AG20443 (cell line): Measurements from ENCODE around the gene CLEC18B.
"Not testable (repeated sequence)": the region's sequence is repeated elsewhere in the genome, so short reads cannot be mapped to it uniquely, and the experiment has no call there.

ENCODE experiments used
- DNase-seq: peaks from one replicate; pipeline ENCODE4 v3.0.0; 2012; ENCODE audit warnings: low spot score, mixed read lengths

CLEC18B gene

DNA sequence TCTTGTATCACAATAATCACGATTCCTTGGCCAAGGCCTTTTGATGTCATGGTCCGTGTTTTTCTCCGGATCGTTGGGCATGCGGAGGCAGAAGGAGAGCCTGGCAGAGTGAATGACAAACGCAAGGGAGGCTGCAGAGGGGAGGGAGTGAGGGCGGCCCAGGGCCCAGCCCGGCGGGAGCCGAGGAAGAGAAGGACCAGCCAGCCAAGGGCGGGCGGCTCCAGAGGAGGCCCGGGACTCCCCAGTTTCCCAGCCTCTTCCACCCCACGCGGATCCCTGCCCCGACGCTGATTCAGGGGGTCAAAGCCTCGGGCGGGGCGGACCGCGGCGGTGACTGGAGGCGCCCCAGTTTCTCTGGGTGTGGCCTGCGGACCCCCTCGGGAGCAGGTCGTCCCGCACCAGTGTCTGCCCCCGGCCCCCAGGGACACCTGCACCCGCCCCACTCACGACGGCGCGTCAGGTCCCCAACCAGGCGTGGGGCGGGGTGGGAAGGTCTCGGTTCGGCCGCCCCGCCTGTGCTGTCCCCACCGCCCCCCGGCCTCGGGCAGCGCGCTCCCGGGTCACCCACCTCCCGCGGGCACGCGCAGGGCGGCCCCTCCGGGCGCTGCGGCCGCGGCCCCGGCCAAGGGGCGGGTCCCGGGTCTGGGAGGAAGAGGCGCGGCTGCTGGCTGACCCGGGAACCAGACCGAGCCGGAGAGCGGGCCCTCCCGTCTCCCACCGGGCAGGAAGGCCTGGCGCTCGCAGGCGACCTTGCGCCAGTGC is 14.5 kb downstream of the CLEC18B start:
- DNase-seq, result not testable (repeated sequence)

DNA sequence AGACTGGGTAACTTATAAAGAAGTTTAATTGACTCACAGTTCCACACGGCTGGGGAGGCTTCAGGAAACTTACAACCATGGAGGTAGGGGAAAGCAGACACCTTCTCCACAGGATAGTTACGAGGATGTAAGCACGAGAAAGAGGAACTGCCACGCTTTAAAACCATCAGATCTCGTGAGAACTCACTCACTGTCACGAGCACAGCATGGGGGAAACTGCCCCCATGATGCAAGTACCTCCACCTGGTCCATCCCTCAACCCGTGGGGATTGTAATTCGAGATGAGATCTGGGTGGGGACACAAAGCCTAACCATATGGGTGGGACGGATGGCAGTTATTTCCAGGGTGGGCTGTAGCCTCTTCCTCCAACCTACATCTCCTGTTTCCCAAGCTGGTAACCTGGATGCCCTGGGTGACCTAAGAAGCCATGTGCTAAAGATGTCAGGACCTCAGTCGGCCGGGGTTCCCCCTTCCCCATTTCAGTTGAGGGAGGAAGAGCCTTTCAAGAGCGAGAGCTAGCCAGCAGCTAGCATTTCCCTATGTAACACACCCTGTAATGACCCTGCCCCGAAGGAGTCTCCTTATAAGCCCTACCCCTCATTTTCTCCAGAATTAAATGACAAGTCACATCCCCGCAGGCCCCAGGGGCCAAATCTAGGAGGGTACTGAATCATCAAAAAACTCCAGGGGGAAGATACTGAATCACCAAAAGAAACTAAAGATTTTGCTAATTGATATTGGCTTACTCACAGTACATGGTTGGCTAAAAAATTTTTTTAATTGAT is 16.9 kb downstream of the CLEC18B start:
- not testable (repeated sequence) for DNase-seq

DNA sequence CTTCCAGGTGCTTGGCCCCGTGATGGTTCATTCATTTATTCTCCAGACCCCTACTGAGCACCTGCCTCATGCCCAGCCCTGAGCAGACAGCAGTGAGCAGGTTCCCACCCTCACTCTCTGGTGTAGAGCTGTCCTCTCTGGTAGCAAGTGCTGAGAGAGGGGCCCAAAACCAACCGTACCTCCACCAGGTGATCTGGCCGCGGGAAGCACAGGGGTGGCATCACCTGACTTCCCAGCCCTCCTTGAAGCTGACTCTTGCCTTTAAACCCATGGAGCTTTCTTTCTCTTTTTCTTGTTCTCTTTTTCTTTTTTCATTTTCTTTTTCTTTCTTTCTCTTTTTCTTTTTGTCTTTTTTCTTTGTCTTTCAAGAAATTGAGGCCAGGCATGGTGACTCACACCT is 21.0 kb downstream of the CLEC18B start:
- not testable (repeated sequence) for DNase-seq

DNA sequence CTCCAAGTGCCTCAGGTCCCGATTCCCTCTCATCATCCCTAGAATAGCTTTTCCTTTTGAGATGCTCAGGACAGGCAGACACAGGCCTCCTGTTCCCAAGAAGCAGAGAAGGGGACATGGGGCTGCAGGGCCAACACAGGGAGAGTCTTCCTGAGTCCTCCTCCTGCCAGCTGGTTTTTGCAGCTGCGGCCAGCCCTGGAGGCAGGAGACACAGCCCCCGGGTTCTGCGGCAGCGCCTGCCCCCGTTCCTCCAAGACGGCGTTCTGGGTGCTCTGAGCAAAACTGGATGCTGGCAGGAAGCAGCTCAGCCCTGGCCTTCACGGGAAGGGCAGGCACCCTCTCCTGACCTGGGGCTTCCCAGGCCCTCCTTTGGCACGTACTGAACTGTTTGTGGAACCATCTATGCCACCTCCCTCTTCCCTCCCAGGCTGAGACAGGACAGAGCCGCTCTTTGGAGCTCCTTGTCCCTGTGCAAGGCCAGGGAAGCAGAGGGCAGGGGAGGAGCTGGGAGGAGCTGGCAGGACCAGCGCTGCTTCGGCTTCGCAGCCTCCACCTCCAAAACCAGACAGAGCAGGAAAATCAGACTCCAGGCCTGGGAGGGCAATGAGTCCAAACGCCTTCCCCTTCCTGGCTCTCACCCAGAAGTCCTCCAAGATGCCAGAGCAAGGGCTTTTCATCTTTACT is 22.9 kb downstream of the CLEC18B start:
- not testable (repeated sequence) for DNase-seq

DNA sequence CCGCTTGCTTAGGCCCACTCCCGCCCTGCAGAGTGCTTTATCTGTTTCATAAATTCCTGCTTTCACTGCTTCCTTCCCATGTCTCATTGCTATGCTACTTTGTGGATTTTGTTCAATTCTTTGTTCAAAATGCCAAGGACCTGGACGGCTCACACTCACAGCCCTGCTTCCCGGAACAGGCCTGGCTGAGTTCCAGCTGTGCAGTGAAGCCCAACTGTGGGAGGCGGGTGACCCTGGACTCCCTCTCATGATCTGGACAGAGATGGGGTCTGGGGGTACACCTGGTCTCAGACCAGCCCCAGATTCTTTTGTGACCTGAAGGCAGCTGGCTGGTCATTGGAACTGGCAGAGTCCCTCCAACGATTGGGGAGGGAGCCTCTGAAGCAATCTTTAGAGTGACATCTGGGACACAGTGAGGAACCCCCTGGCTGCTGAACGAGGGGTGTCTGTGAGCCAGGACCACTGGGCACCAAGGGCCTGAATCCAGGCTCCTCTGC is 24.7 kb downstream of the CLEC18B start:
- DNase-seq, result not testable (repeated sequence)

DNA sequence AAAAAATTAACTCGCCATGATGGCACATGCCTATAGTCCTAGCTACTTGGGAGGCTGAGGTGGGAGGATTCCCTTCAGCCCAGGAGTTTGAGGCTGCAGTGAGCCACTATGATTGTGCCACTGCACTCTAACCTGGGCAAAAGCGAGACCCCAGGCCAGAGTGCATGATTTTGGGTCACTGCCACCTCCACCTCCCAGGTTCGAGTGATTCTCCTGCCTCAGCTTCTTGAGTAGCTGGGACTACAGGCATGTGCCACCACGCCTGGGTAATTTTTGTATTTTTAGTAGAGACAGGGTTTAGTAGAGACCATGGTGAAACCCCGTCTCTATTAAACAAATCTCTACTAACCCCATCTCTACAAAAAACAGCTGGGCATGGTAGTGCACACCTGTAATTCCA is 26.7 kb downstream of the CLEC18B start:
- not testable (repeated sequence) for DNase-seq

DNA sequence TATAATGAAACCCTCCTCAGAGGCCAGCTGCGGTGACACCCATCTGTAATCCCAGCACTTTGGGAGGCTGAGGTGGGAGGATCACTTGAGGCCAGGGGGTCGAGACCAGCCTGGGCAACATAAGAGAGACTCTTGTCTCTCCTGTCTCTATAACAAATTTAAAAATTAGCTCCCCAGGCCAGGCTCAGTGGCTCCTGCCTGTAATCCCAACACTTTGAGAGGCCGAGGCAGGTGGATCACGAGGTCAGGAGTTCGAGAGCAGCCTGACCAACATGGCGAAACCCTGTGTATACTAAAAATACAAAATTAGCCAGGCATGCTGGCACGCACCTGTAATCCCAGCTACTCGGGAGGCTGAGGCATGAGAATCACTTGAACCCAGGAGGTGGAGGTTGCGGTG is 27.1 kb downstream of the CLEC18B start:
- DNase-seq, result not testable (repeated sequence)

DNA sequence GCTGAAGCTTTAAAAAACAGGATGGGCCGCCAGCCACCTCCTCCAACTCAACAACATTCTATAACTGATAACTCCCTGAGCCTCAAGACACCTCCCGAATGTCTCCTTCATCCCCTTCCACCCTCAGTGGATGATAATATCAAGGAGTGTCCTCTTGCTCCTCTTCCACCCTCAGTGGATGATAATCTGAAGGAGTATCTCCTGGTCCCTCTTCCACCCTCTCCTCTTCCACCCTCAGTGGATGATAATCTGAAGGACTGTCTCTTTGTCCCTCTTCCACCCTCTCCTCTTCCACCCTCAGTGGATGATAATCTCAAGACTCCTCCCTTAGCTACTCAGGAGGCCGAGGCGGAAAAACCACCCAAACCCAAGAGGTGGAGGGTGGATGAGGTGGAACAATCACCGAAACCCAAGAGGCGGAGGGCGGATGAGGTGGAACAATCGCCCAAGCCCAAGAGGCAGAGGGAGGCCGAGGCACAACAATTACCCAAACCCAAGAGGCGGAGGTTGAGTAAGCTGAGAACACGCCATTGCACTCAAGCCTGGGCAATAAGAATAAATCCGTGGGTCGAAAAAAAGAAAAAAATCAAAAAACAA is 29.7 kb downstream of the CLEC18B start:
- DNase-seq, result not testable (repeated sequence)

DNA sequence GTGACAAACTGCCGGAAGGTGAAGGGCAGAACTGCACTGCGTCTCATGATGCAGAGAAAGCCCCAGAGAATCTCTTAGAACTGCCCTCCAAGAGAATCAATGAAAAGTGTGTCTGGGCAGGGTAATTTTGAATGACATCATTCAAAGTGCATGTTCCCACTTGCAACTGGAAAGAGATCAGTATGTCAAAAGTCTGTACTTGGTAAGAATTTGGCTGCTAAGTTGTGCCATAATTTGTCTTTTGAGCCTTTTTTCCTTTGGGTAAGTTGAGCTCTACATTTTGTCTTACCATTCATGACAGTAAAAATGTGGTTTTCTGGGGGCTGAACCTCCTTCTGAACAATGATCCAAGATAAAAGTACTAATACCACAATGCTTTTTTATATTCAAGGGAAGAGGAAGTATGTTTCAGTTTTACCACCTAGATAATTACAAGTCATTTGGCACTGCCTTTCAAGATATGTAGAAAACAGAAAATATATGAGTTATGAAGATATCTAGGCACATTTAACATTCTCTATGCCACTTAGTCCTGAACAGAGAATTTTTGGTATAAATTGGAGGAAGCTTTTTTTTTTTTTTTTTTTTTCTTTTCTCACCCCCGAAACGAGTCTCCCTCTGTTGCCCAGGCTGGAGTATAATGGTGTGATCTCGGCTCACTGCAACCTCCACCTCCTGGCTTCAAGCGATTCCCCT is 38.8 kb downstream of the CLEC18B start:
- DNase-seq, result not testable (repeated sequence)

DNA sequence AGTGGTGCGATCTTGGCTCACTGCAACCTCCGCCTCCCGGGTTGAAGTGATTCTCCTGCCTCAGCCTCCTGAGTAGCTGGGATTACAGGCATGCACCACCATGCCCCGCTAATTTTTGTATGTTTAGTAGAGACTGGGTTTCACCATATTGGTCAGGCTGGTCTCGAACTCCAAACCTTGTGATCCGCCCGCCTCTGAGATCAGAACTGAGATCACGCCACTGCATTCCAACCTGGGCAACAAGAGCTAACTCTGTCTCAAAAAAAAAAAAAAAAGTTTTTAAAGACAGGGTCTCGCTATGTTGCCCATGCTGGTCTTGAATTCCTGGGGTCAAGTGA is 47.5 kb downstream of the CLEC18B start:
- not testable (repeated sequence) for DNase-seq

DNA sequence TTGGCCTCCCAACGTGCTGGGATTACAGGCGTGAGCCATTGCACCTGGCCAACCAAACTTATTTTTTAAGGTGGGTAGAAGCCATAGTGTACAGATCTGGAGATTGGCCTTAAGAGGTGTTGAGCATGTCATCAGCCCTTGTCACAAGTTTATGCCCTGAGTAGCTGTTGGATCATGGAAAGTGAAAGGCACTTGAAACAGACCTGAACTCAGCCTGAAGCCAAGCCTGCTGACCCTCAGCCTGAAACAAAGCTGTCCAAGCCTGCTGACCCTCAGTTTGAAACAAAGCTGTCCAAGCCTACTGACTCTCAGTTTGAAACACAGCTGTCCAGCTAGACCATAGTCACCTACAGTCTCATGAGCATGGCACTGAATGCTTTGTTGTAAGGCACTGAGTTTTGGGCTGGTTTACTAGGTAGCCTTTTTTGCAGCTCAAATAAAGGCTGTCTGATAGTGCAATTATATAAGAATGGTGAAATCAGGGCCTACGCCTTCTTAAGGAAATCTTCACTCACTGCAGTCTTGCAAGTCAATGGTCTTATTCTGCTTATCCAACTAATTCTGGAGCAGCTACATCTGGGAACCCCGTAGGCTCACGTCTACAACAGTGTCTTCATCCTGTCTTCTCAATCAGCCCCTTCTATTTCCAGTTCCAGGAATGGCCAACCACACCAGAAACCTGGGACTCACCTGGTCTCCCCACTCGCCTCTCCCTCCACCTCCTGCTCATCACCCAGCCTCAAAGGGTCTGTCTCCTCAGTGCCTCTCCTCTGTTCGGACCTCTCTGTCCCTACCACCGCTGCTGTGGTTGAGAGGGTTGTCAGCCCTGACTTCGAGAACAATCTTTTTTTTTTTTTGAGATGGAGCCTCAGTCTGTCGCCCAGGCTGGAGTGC is 48.1 kb downstream of the CLEC18B start:
- DNase-seq, result peak; percentile 5

DNA sequence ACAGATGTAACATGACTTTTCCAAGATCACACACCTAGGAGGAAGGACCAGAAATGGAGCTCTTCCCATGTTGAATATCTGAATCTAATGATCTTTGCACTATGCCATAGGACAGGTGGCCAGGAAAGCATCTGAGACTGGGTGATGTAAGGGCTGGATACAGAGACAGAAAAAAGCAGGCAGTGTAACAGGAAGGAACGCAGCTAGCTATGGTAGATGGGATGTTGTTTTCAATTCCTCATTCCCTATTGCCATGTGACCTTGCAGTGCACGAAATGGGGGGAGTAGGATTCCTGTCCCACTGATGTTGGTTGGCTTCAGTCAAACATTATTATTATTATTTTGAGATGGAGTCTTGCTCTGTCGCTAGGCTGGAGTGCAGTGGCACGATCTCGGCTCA is 48.9 kb downstream of the CLEC18B start:
- peak; percentile 14 for DNase-seq

DNA sequence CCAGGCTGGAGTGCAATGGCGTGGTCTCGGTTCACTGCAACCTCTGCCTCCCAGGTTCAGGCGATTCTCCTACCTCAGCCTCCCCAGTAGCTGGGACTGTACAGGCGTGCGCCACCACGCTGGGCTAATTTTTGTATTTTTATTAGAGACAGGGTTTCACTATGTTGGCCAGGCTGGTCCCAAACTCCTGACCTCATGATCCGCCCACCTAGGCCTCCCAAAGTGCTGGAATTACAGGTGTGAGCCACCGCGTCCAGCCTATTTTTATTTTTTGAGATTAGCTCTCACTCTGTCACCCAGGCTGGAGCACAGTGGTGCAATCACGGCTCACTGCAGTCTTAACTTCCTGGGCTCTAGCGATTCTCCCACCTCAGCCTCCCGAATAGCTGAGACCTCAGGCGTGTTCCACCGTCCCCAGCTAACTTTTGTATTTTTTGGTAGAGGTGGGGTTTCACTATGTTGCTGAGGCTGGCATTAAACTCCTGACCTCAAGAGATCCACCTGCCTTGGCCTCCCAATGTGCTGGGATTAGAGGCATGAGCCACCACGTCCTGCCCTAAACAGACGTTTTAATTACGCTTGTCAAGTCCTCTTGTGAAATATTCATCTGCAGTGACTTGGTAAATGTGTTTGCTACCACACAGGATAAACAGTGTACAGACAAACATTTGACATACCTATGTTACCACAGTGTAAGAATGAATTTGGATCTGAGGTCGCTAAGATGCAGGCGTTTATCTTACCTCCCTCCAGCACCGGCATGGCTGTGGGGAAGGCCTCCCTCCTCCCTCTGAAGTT is 50.7 kb downstream of the CLEC18B start:
- not testable (repeated sequence) for DNase-seq

DNA sequence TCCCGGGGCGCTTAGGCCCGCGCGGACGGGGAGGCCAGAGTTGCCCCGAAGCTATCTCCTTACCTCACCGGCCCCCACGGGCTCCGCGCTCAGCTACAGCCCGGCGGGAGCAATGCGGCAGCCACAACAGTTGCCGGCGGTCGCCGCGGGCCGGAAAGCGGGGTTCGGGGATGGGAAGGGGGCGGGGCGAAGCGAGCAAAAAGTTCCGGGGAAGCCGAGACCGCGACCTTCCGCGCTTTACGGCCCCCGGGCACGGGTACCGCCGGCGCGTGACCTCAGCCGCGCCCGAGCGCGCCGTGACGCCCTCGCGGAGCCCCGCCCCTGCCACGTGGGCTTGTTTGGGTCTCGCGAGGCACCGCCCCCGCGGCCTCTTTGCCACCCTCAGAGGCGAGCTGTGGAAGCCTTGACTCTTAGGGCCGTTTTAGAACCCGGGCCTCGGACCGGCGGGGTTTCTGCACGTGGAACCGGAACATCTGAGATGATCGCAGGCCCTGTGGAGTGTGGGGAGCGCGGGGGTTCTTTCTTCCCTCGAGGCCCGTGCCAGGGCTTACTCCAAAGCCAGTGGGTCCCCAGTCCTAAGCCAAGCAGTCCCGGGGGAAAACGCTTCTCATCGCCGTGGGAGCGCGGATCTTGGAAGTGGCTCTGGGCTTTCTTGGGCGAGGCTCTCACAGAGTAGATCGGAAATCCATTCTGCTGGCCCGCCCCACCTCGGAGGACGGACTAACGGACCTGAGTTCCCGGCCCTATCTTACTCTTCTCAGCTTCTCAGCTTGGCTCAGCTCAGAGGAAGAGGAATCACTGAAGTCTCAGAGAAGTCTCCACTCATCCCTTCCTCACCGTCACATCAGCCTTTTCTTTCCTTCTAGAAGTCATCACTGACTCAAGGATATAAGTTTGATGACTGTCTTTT is 53.0 kb downstream of the CLEC18B start:
- peak; percentile 100 for DNase-seq

DNA sequence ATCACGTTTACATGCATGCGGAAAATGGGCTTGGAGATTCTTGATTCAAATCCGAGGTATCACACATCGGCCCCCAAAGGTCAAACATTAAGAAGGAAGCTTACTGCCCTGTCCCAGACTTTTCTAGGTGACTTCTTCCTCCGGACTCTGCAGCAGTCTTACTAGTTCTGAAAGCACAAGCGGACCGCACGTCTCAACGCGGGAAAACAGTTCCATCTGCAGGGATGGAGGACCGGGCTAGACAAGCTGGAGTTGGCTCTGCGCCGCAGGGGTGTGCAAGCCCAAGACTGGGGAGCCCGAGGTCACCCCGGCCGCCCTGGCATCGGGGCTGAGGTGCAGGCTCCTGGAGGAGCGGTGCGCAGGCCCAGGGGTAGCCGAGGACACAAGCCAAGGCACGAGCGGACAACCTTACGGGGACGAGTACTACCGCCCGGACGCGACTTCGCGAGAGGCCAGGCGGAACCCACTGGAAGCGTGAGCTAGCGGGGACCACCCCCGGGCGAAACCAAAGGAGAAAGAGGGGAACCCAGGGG is 53.7 kb downstream of the CLEC18B start:
- peak; percentile 40 for DNase-seq

DNA sequence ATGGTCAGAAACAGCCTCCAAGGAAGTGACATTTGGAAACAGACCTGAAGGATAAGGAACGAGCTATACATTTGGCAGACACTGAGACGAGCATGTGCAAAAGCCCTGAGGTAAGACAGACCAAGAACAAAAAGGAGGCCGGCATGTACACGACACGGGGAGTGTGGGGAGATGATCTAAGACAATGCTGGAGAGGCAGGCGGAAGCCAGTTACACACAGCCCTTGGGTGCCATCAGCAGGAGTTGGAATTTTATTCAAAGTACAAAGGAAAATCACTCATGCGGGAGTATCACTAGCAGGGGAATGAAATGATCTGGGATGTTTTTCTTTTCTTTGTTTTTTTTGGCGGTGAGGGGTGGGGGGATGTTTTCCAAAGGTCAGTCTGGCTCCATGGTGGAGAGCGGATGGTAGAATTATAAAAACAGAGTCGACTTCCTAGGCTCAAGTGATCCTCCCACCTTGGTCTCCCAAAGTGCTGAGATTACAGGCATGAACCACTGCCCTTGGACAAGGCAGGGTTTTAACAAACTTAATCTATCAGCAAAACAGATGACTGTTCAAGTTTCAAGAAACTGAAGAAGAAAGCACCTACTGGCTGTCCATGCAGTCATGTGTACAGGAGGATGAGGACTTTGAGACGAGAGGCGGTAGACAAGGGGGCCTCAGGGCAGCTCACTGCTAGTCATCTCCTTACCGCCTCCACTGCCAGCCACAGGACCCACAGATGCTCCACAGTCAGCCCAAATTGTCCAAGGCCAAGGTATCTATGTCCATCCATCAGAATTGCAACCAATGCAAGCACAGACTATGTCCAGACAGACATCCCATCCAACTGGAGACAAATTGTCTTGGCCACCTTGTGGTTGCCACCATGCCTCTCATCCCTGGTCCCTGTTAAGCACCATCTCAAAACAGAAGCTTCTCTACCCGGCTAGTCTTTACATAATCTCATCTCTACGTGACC is 59.4 kb downstream of the CLEC18B start:
- DNase-seq, result not testable (repeated sequence)
